Pancreas (tissue), 10 donors: ENCODE data around the gene HOXA11. TPM values are rescaled to one million over a fixed set of nuclear protein-coding genes. Genes with fewer than 3 reads are reported as not detected.
A peak's percentile ranks its signal among the peaks of the same experiment; 100 is the strongest.

ENCODE experiments used
- ATAC-seq, 4 donors: fragments of 200-7000 bp; cut with Tn5 transposase; one replicate each; pipeline versions ENCODE4 v1.8.0 to v1.9.1; 2020; ENCODE audit warnings: mild to moderate bottlenecking in 4 of 4, moderate library complexity in 4 of 4
- DNase-seq, 6 donors: peaks; one replicate each; pipeline ENCODE4 v3.0.0-alpha.2; 2020
- FAIRE-seq: peaks from 2 replicates; lab custom pipeline; 2012; peaks lifted over from hg19 to GRCh38; lab: Jason Lieb, UNC
- H3K27ac ChIP-seq, 4 donors: fragments of 200-600 bp; sonication (generic); 1 replicate in 3 of 4; 2 replicates in 1 of 4; pipeline versions ENCODE4 v1.5.0 to v1.8.0; 2020
- H3K27me3 ChIP-seq, 4 donors: fragments of 200-600 bp; one replicate each; pipeline ENCODE4 v1.8.0; 2021
- H3K36me3 ChIP-seq, 3 donors: fragments of 200-600 bp; sonication (generic) in 1 of 3; one replicate each; pipeline versions ENCODE4 v1.5.0 to v1.8.0; 2020 to 2021
- H3K4me1 ChIP-seq, 3 donors: fragments of 200-600 bp; one replicate each; pipeline ENCODE4 v1.8.0; 2021
- H3K4me3 ChIP-seq, 4 donors: fragments of 200-600 bp; sonication (generic) in 2 of 4; one replicate each; pipeline versions ENCODE4 v1.5.0 to v1.8.0; 2020 to 2021
- H3K9me3 ChIP-seq, 4 donors: fragments of 200-600 bp; one replicate each; pipeline ENCODE4 v1.8.0; 2021
- WGBS, 2 donors: extraction: QIAGEN DNeasy Blood & Tissue Kit; methylation state at CpG; one replicate each; pipeline ENCODE4 v1.1.7; 2013; 5-methylcytosine and 5-hydroxymethylcytosine counted together
- intact Hi-C, 3 donors: fragments of 100-400 bp; cut with DNase I; formaldehyde crosslinking; loops; one replicate each; pipeline versions ENCODE4 v1.11.1 to v1.14.2; 2022
- polyA plus RNA-seq, 2 donors: library from polyadenylated mRNA; stranded (reverse); fragments of 200-250 nt; gene quantifications; one replicate each; pipeline ENCODE4 v1.2.3, GENCODE V29; 2013
- total RNA-seq, 6 donors: library from RNA; stranded (reverse); fragmentation: NEBNext Ultra II Directional in 4 of 6; extraction: Animal tissue kit (Norgen Biotek cat#: 25700) in 4 of 6; gene quantifications; one replicate each; pipeline versions ENCODE4 v1.2.1 to v1.2.4, GENCODE V29; 2021 to 2023
- TF ChIP-seq, protein P1 (sequence below), 4 donors: fragments of 200-600 bp; sonication (generic) in 3 of 4; IDR thresholded peaks; one replicate each; pipeline versions ENCODE4 v1.5.0 to v1.8.0; 2021; ENCODE audit warnings: antibody characterized with exemption in 4 of 4
- donor health status: healthy with polysubstance abuse.
- donor health status: DM: no; HTN: no; CAD: no; lungs with moderate emphysema.
- donor health status: DM: no; HTN: no; CAD: no.
- donor health status: control.
- donor health status: control.
- donor health status: Bipolar disorder and iron deficiency.
- donor health status: DM: yes; HTN: yes; CAD: no.
- donor health status: DM: no; HTN: no; CAD: no.
- donor health status: DM: no; HTN: no; CAD: no.
- donor health status: DM: yes; HTN: yes; CAD: no.

The HOXA11 gene
- total and polyA plus RNA-seq, 8 donors = not detected

DNA sequence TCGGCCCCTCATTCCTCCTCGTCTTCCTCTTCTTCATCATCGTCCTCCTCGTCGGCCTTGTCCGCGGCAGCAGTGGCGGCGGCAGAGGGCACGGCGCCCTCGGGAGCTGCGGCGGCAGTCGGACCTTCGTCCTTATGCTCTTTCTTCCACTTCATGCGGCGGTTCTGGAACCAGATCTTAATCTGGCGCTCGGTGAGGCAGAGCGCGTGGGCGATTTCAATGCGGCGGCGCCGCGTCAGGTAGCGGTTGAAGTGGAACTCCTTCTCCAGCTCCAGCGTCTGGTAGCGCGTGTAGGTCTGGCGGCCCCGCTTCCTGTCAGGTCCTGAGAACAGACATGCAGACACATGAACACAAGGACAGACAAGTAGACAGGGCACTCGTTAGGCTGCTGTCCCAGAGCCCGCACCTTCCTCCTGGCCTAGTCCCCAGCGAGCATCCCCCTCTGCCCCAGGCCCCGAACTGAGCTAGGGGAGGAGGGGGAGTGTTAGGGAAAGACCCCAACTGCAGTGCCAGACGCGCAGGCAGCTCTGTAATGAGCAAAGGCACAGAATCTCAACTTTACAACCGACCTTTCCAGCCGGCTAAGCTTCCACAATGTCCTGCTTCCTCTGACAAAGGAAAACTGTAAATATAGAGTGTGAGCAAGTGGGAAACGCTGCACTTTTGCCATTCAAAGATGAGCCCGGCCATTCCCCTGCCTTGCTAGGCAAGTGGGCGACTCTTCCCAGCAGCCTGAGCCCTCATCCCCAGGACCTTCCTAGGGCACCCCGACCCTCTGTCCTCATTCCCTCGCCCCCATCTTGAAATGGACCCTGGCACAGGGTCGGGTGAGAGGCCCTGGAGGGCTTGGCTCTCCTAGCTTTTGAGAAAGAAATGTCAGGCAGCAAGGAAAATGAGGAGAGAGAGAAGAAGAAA, 29.9 kb downstream of the HOXA11 start:
- DNase-seq (peak in 5 of 6 donors; percentile 1 to 61 (median 6)), ATAC-seq (no peak), FAIRE-seq (no peak)
- Histone ChIP-seq H3K4me1 (peaks cover 0 to 10% (median 0%) of the 10 kb centered on the region in 3 donors), H3K9me3 (no peaks in the 10 kb centered on the region), H3K27ac (no peak overlapping the region), H3K36me3 (no peaks in the 10 kb centered on the region), H3K4me3 (no peak overlapping the region), H3K27me3 (peaks cover 19 to 81% (median 39%) of the 10 kb centered on the region in 4 donors)
- TF ChIP-seq, protein P1, sequence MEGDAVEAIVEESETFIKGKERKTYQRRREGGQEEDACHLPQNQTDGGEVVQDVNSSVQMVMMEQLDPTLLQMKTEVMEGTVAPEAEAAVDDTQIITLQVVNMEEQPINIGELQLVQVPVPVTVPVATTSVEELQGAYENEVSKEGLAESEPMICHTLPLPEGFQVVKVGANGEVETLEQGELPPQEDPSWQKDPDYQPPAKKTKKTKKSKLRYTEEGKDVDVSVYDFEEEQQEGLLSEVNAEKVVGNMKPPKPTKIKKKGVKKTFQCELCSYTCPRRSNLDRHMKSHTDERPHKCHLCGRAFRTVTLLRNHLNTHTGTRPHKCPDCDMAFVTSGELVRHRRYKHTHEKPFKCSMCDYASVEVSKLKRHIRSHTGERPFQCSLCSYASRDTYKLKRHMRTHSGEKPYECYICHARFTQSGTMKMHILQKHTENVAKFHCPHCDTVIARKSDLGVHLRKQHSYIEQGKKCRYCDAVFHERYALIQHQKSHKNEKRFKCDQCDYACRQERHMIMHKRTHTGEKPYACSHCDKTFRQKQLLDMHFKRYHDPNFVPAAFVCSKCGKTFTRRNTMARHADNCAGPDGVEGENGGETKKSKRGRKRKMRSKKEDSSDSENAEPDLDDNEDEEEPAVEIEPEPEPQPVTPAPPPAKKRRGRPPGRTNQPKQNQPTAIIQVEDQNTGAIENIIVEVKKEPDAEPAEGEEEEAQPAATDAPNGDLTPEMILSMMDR (IDR thresholded peaks at IDR 0.05) = no peak
- intact Hi-C loops = loop anchor here in 1 of 3 donors (10.0 kb wide), 1 partner anchor 1300 kb away; no protein-coding TSS in a partner anchor
- WGBS, 2 donors = 11 to 12% methylated on average over 48 of the region's 48 CpGs

DNA sequence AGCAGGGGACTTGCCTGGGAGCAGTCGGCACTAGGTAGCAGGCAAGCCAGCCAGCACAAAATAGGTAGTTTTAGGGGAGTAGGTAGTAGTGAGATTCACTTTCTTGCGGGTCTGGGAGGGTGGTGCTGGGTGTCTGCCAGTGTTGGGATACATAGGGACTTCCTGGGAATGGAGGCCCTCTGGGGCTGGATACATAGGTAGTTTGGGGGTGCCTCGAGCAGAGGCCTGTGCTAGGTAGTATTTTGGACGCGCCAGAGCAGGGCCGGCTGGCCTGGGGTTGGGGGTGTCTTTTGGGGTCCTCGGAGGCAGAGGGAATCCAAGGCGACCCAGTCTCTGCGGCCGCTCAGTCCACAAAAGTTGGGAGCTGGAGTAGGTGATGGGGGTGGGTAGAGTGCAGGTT, 30.7 kb downstream of the HOXA11 start:
- FAIRE-seq (no peak), DNase-seq (peak in 3 of 6 donors; percentile 1 to 50 (median 11)), ATAC-seq (no peak)
- Histone ChIP-seq H3K4me3 (no peak overlapping the region), H3K9me3 (no peaks in the 10 kb centered on the region), H3K4me1 (peaks cover 0 to 10% (median 0%) of the 10 kb centered on the region in 3 donors), H3K27ac (no peak overlapping the region), H3K27me3 (peaks cover 19 to 77% (median 37%) of the 10 kb centered on the region in 4 donors), H3K36me3 (no peaks in the 10 kb centered on the region)
- WGBS, 2 donors = 17 to 20% methylated on average over 10 of the region's 10 CpGs
- TF ChIP-seq, protein P1 (IDR thresholded peaks at IDR 0.05) = no peak
- intact Hi-C loops = loop anchor here in 1 of 3 donors (10.0 kb wide), 1 partner anchor 1300 kb away; no protein-coding TSS in a partner anchor

DNA sequence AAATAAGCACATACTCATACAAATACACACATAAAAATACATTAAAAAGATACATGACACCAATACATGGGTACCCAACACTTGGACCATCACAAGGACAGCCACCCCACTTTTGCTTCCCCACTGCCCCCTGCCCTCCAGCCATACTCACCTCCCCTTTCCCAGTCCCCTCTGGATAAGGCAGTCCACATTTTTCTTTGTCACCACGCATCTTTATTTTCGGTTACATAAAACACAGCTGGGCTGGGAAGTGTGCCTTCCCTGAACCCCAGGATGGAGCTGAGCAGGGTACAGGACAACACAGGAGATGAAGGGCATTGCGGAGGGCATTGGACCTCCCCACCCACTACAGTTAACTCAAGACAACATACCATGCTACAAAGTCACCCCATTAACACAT, 31.5 kb downstream of the HOXA11 start:
- DNase-seq (peak in 2 of 6 donors; percentile 0 to 2), ATAC-seq (no peak), FAIRE-seq (no peak)
- intact Hi-C loops = loop anchor here in 1 of 3 donors (10.0 kb wide), 1 partner anchor 1299 kb away; no protein-coding TSS in a partner anchor
- no peak overlapping the region for H3K27ac ChIP-seq
- H3K27me3 ChIP-seq = peaks cover 16 to 74% (median 37%) of the 10 kb centered on the region in 4 donors
- no peaks in the 10 kb centered on the region for H3K9me3 ChIP-seq
- no peaks in the 10 kb centered on the region for H3K36me3 ChIP-seq
- H3K4me1 ChIP-seq = peaks cover 0 to 10% (median 0%) of the 10 kb centered on the region in 3 donors
- WGBS, 2 donors = 24 to 34% methylated on average over 3 of the region's 3 CpGs
- H3K4me3 ChIP-seq = no peak overlapping the region
- TF ChIP-seq, protein P1 (IDR thresholded peaks at IDR 0.05) = no peak

DNA sequence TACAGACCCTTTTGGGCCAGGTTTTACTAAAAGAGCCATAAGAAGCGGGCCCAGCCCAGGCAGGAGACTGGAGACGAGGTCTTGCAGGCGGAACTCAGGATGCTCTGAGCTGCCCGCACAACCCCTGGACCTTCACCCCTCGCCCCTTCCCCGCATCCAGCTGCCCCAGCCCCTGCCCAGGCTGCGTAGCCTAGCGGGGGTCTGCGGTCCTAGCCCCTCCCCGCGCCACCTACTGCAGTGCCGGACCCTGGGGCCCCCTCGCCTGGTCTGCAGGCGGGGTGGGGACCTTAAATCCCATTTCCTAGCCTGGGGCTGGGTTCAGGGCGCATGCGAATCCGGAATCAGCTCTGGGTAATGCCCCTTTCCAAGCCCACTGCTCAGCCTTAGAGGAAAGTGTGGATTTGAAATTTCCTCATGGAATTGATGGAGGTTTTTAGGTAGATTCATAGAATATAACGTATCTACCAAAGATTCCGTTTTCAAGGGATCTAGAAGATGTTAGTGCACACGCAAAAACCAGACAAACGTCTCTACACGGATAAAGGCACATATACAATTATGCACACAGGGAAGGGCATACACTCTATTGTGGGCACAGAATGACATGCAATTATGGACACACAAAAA, 32.1 kb downstream of the HOXA11 start:
- no peak overlapping the region for H3K27ac ChIP-seq
- intact Hi-C loops = loop anchor here in 1 of 3 donors (10.0 kb wide), 1 partner anchor 1298 kb away; no protein-coding TSS in a partner anchor
- H3K27me3 ChIP-seq = peaks cover 19 to 76% (median 36%) of the 10 kb centered on the region in 4 donors
- no peak for ATAC-seq
- no peak for FAIRE-seq
- no peaks in the 10 kb centered on the region for H3K36me3 ChIP-seq
- TF ChIP-seq, protein P1 (IDR thresholded peaks at IDR 0.05) = no peak
- 16 to 20% methylated on average over 16 to 22 of the region's 22 CpGs for WGBS, 2 donors
- DNase-seq = peak in 4 of 6 donors; percentile 0 to 60 (median 26)
- peaks cover 0 to 12% (median 0%) of the 10 kb centered on the region in 3 donors for H3K4me1 ChIP-seq
- no peaks in the 10 kb centered on the region for H3K9me3 ChIP-seq
- H3K4me3 ChIP-seq = no peak overlapping the region
